ENCODE results near the gene MDGA2.

Gene MDGA2

DNA sequence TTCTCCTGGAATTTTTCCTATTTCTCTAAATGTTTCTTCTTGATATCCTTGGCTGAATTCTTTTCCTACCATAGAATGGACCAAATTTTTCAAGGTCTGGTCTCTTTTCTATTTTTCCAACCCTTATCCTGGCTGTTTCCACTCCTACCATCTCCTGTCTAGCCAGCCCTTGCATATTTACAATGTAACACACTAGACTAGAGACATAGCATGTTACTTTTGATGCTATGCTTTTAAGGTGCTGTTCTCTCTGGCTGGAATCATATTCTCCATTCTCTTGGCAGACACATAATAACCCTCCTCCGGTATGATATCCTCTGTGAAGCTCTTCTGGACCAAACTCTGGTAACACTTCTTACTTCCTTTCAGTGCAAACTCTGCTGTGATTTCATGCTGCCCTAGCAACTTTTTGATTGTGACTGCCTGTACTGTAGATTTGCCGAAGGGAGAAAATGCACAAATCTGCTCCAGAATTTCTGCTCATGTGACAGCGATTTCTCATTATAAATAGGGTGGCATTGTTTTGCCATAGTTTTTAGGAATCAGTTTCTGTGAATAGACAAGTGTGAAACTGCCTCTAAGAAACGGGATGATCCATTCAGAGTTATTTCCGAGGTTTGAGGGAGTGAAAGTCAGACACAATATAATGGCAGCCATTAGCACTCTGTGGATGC is 284.4 kb downstream of the MDGA2 start:
- TF ChIP-seq POLR2AphosphoS5 (IDR thresholded peaks at IDR 0.05; ENCODE audit: low read depth, low read length) (no peak), POLR2A (IDR thresholded peaks at IDR 0.05; ENCODE audit: low read depth, low read length) (no peak), TAF1 (IDR thresholded peaks at IDR 0.05; ENCODE audit: borderline replicate concordance, low read depth, low read length) (no peak)
- DNase-seq (ENCODE audit: insufficient read length), result no peak
- no peak for FAIRE-seq

DNA sequence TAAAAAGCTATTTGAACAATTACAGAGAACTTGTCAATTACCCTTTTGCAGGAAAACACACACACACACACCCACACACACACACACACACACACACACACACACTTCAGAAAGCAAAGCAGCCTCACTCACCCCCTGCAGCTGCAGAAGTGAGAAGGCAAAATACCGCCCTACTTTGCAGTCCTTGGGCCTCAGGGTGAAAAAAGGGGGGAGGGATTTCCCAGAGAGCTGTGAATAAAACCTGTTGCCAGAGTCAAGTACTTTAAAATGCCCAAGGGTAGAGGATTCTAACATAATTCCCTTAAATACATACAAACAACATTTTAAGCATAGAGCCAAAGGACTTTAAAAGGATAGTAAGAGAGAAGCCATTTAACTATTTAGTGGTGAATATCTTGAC is 285.9 kb downstream of the MDGA2 start:
- DNase-seq (ENCODE audit: insufficient read length) (no peak), FAIRE-seq (no peak)
- TF ChIP-seq POLR2AphosphoS5 (IDR thresholded peaks at IDR 0.05; ENCODE audit: low read depth, low read length) (no peak), POLR2A (IDR thresholded peaks at IDR 0.05; ENCODE audit: low read depth, low read length) (no peak), TAF1 (IDR thresholded peaks at IDR 0.05; ENCODE audit: borderline replicate concordance, low read depth, low read length) (no peak)

DNA sequence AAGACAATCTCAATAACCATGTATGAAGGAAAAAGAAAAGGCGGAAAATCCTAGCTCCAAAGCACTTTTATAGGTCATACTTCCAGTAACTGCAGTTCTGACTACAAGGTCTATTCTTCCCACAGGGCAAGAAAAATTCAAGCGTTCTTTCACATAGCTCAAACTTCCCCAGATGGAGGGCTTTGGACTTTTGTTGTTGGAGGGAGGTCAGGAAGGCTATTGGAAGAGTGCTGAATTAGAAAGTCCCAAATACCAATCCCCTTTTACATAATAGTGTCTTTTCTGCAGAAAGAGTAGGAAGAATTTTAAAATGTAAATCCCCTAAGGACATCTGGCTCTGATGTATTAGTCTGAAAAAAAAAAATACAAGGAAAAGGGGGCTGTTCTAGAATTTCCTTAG is 309.4 kb downstream of the MDGA2 start:
- DNase-seq (ENCODE audit: insufficient read length), result no peak
- FAIRE-seq, result no peak
- TF ChIP-seq POLR2A (IDR thresholded peaks at IDR 0.05; ENCODE audit: low read depth, low read length), result no peak
- no peak for TF ChIP-seq TAF1 (IDR thresholded peaks at IDR 0.05; ENCODE audit: borderline replicate concordance, low read depth, low read length)
- TF ChIP-seq POLR2AphosphoS5 (IDR thresholded peaks at IDR 0.05; ENCODE audit: low read depth, low read length), result no peak

DNA sequence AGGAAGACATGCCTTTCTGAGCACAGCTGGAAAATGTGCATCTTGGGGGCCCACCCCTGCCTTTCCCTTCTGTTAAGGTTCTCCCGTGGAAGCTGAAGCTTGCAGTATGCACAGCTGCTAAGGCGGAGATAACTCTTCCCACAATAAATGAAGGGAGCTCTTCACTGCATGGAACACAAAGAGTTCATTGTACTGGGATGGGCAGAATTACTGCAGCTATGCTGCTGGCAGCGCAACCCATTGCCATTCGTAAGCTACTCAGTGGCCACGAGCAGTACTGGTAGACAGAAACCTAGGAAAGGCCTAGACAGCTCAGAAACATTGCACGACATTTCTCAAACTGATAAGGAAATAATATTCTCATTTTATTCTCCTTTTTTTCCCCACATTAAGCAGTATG is 310.2 kb downstream of the MDGA2 start:
- FAIRE-seq, result no peak
- no peak for DNase-seq (ENCODE audit: insufficient read length)
- TF ChIP-seq POLR2AphosphoS5 (IDR thresholded peaks at IDR 0.05; ENCODE audit: low read depth, low read length) (no peak), POLR2A (IDR thresholded peaks at IDR 0.05; ENCODE audit: low read depth, low read length) (no peak), TAF1 (IDR thresholded peaks at IDR 0.05; ENCODE audit: borderline replicate concordance, low read depth, low read length) (no peak)

DNA sequence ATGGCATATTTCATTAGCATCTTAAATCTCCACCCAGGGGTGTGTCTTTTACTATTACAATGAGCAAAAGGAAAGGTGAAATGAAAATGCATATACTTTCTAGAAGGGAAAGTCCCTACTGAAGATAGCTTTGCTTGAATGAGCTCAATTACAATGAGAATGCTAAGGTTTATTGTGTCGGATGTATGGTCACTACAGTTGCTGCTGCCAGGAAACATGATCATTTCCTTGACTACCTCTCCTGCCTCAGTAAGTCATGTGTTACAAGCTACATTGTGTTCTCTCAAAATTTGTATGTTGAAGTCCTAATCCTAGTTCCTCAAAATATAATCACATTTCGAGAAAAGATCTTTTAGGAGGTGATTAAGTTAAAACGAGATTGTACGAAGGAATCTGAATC is 322.2 kb downstream of the MDGA2 start:
- TF ChIP-seq POLR2A (IDR thresholded peaks at IDR 0.05; ENCODE audit: low read depth, low read length) (no peak), POLR2AphosphoS5 (IDR thresholded peaks at IDR 0.05; ENCODE audit: low read depth, low read length) (no peak), TAF1 (IDR thresholded peaks at IDR 0.05; ENCODE audit: borderline replicate concordance, low read depth, low read length) (no peak)
- DNase-seq (ENCODE audit: insufficient read length), result no peak

DNA sequence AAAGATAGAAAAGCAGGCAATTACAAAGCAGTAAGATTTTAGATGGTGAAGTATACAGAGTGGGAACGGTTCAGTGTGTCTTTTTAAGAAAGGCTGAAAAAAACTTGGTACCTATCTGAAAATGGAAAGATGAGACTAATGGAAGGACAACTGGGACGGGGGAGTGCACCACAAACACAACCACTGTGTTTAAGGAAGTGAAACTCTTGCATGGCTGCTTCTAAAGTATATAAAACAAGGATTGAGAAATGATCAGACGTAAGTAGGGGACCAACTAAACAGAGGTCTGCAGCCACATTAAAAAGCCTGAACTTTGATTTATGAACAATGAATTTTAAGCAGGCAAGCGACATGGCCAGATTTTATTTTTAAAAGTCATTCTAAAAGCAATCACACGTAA is 328.6 kb downstream of the MDGA2 start:
- TF ChIP-seq POLR2A (IDR thresholded peaks at IDR 0.05; ENCODE audit: low read depth, low read length) (no peak), POLR2AphosphoS5 (IDR thresholded peaks at IDR 0.05; ENCODE audit: low read depth, low read length) (no peak), TAF1 (IDR thresholded peaks at IDR 0.05; ENCODE audit: borderline replicate concordance, low read depth, low read length) (no peak)
- FAIRE-seq (no peak), DNase-seq (ENCODE audit: insufficient read length) (no peak)

More for the DNA sequence above, 322.2 kb downstream of the MDGA2 start:
- no peak for FAIRE-seq

GRCh38 chr14:47345016-47345415 is 330.4 kb downstream of the MDGA2 start:
- no peak for DNase-seq (ENCODE audit: insufficient read length)
- TF ChIP-seq POLR2A (IDR thresholded peaks at IDR 0.05; ENCODE audit: low read depth, low read length) (no peak), POLR2AphosphoS5 (IDR thresholded peaks at IDR 0.05; ENCODE audit: low read depth, low read length) (no peak), TAF1 (IDR thresholded peaks at IDR 0.05; ENCODE audit: borderline replicate concordance, low read depth, low read length) (no peak)
- FAIRE-seq, result no peak

DNA sequence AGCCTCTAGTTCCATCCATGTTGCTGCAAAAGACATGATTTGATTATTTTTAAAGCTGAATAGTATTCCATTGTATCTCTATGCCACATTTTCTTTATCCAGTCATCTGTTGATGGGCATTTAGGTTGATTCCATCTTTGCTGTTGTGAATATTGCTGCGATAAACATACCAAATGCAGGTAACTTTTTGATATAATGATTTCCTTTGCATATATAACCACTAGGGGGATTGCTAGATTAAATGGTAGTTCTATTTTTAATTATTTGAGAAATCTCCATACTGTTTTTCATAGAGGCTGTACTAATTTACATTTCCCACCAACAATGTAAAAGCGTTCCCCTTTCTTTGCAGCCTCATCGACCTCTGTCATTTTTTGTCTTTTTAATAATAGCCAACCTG is 342.5 kb downstream of the MDGA2 start:
- DNase-seq (ENCODE audit: insufficient read length), result no peak
- no peak for FAIRE-seq
- TF ChIP-seq TAF1 (IDR thresholded peaks at IDR 0.05; ENCODE audit: borderline replicate concordance, low read depth, low read length) (no peak), POLR2AphosphoS5 (IDR thresholded peaks at IDR 0.05; ENCODE audit: low read depth, low read length) (no peak), POLR2A (IDR thresholded peaks at IDR 0.05; ENCODE audit: low read depth, low read length) (no peak)

DNA sequence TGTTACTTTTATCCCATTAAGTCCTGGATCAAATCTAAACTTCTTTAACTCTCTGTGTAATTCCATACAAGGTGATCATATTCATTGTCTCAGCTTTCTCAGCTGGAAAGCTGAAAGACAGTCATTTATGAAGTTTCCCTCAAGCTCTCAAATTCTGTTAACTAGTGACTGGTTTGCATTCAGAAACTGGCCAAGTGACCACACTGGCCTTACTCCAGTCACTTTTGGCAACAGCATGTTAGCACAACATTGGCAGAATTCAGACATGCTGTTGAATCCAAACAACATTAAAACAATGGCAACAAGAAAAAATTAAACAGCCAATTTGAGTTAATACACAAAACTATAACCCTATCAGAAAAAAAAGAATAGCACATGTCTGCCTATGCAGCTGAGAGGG is 343.3 kb downstream of the MDGA2 start:
- no peak for FAIRE-seq
- no peak for TF ChIP-seq POLR2A (IDR thresholded peaks at IDR 0.05; ENCODE audit: low read depth, low read length)
- no peak for TF ChIP-seq TAF1 (IDR thresholded peaks at IDR 0.05; ENCODE audit: borderline replicate concordance, low read depth, low read length)
- TF ChIP-seq POLR2AphosphoS5 (IDR thresholded peaks at IDR 0.05; ENCODE audit: low read depth, low read length), result no peak
- no peak for DNase-seq (ENCODE audit: insufficient read length)

- DNase-seq (ENCODE audit: insufficient read length) (no peak), FAIRE-seq (no peak)
- TF ChIP-seq POLR2AphosphoS5 (IDR thresholded peaks at IDR 0.05; ENCODE audit: low read depth, low read length) (no peak), POLR2A (IDR thresholded peaks at IDR 0.05; ENCODE audit: low read depth, low read length) (no peak), TAF1 (IDR thresholded peaks at IDR 0.05; ENCODE audit: borderline replicate concordance, low read depth, low read length) (no peak)
Measured at GRCh38 chr14:47328376-47328775, 347.0 kb downstream of the MDGA2 start.

DNA sequence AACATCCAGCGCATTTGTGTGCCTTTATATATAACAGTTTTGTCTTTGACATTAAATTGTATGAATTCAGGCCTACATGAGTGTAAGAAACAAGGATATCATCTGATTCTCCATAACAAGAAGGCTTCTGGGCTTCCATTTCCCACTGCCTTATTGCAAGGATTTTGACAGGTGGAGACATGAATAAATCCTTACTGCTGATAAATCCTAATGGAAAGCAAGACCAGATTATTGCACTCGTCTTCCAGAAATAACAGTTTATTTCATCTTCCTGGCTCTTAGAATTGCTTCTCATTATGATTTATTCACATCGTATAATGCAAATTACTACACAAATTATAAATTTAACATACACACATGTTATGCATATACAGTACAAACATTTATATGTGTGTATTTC is 348.1 kb downstream of the MDGA2 start:
- DNase-seq (ENCODE audit: insufficient read length), result no peak
- TF ChIP-seq POLR2AphosphoS5 (IDR thresholded peaks at IDR 0.05; ENCODE audit: low read depth, low read length) (no peak), POLR2A (IDR thresholded peaks at IDR 0.05; ENCODE audit: low read depth, low read length) (no peak), TAF1 (IDR thresholded peaks at IDR 0.05; ENCODE audit: borderline replicate concordance, low read depth, low read length) (no peak)
- no peak for FAIRE-seq

DNA sequence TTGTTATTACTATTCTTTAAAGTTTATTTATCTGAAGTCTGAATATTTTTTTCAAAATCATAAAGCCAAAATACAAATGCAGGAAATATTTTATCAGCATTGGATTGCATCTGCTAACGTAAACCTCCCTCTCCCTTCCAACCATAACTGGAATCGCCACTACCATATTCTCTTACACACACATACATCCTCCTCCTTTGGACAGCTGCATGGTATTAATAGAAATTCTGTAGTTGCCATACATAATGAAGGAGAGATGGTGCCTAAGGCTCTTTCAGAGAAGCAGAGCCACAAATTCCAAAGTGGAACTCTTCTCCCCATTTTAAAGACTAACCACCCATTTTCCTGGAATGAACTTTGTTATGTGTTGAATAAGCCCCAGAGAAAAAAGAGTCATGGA is 352.7 kb downstream of the MDGA2 start:
- DNase-seq (ENCODE audit: insufficient read length) (no peak), FAIRE-seq (no peak)
- TF ChIP-seq POLR2A (IDR thresholded peaks at IDR 0.05; ENCODE audit: low read depth, low read length) (no peak), POLR2AphosphoS5 (IDR thresholded peaks at IDR 0.05; ENCODE audit: low read depth, low read length) (no peak)
